Breast epithelium (tissue), 3 donors: ENCODE measurements around the gene PANX1.

ENCODE experiments used
- CTCF ChIP-seq, 3 donors: fragments of 450-650 bp; IDR thresholded peaks; one replicate each; pipeline ENCODE4 v1.5.1; 2016 to 2017; ENCODE audit warnings: antibody characterized with exemption in 3 of 3, mild to moderate bottlenecking in 3 of 3, moderate library complexity in 3 of 3
- POLR2A ChIP-seq: fragments of 450-650 bp; IDR thresholded peaks from one replicate; pipeline ENCODE4 v1.6.1; 2016; ENCODE audit warnings: antibody characterized with exemption, mild to moderate bottlenecking, moderate library complexity
- POLR2AphosphoS5 ChIP-seq, 3 donors: sonication (generic); formaldehyde crosslinking; IDR thresholded peaks; one replicate each; pipeline ENCODE4 v1.6.1; 2017; ENCODE audit warnings: antibody characterized with exemption in 3 of 3

GRCh38 chr11:94117871-94118270 is 10.8 kb upstream of the PANX1 start:
- TF ChIP-seq POLR2AphosphoS5 (IDR thresholded peaks at IDR 0.05) (no peak), POLR2A (no peak), CTCF (IDR thresholded peaks at IDR 0.05) (no peak)
